NCI-H524 treated with DMSO at 0.1 percent for 48 hours (cell line): ENCODE data around the gene BHLHE23.

Experiments used
- DNase-seq: peaks from one replicate; lab custom pipeline; 2025; lab: John Stamatoyannopoulos, UW

The BHLHE23 gene

GRCh38 chr20:63025534-63026331 is 19.0 kb upstream of the BHLHE23 start:
- no peak for DNase-seq

GRCh38 chr20:63024573-63025392 is 18.0 kb upstream of the BHLHE23 start:
- no peak for DNase-seq

DNA sequence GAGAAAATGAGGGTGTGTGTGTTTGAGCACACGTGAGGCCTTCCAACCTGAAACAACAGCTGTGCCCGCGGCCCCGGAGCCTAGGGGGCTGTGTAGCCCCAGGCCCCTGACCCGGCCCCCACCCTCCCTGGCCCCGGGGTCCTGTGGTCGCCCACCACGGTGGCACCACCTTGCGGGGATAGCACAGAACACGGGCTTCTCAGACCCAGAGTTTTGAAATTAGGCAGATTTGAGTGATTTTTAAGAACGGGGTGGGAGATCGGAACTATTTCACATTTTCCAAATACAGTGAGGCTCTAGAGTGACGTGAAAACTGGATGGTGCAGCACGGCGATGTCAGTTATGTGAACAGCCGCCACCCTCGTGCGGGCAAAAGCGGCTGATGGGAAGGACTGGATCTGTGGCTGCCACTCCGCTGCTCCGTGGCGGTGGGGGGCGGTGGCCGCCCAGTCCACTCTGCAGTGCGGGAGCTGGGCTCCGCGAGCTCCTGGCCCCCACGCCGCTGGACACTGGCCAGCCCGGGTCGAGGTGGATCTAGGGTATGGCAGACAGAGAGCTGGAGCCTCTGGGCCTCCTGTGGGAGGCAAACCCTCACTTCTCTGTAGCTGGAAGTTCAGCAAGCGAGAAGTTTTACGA is 17.3 kb upstream of the BHLHE23 start:
- DNase-seq: no peak

GRCh38 chr20:63023071-63023935 is 16.5 kb upstream of the BHLHE23 start:
- no peak for DNase-seq

- no peak for DNase-seq
These were observed 15.7 kb upstream of the BHLHE23 start for GRCh38 chr20:63022501-63022900.

DNA sequence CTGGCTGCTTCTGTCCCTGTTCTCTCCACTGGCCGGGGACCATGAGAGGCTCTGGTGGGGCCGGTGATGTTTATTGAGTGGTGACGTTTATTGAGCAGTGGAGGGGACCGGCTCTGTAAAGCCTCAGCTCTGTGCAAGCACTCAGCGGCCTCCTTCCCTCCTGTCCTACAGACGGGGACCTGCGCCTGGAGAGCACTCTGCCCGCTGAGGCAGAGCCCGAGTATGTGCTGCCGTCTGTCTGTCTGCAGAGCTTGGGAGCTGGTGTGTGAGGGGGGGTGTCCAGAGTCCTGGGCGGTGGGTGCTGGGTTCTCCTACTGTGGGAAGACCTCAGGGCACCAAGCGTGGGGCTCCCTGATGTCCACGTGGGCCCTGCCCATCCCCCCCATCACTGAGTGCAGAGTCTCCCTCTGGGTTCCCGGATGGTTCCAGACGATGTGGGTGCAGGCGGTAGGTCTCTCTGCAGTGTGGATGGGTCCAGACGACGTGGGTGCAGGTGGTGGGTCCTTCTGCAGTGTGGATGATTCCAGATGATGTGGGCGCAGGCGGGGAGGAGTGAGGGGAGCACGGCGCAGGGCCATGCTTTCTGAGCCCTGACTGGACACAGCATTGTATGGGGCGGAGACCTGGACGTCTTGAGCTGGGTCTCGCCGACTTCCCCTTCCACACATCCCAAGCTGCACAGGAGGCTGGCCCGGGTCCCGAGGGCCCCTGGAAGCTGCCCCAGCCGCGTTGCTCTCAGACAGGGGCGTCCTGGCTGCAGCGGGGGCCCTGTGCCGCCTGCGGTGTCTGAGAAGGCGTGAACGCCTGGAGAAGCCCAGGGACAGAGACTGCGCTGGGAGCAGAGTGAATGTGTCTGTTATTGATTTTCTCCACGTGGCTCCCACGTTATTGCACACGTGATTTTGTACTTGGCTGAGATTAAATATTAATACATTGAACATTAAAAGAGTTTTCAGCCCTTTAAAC is 14.9 kb upstream of the BHLHE23 start:
- no peak for DNase-seq

GRCh38 chr20:63020681-63021080 is 13.9 kb upstream of the BHLHE23 start:
- no peak for DNase-seq

GRCh38 chr20:63017826-63018411 is 11.2 kb upstream of the BHLHE23 start:
- no peak for DNase-seq

- DNase-seq: no peak
These were observed 10.5 kb upstream of the BHLHE23 start for GRCh38 chr20:63017076-63017825.

DNA sequence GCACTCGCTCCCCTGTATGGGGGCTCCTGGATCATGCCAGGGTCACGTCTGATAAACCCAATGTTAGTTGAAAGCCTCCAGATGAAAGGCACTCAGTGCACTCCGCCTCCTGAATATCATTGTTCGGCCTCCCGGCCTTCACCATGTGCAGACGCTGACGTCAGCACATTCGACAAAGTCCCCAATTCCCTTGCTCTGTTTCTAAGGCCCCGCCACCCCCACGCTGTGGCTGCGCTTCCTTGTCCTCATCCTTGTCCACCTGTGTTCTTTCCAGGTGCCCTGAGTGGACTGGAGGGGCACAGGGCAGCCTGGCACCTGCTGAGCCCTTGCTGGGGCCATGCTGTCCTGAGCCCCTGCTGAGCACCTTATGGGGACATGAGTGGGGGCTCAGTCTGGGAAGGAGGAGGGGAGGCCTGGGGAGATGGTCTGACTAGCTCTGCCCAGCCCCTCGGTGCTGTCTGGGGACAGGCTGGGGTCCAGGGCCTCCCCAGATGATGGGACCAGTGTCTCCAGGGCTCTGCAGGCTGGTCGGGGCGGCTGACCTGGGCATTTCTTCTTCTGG is 9.8 kb upstream of the BHLHE23 start:
- DNase-seq: no peak

DNA sequence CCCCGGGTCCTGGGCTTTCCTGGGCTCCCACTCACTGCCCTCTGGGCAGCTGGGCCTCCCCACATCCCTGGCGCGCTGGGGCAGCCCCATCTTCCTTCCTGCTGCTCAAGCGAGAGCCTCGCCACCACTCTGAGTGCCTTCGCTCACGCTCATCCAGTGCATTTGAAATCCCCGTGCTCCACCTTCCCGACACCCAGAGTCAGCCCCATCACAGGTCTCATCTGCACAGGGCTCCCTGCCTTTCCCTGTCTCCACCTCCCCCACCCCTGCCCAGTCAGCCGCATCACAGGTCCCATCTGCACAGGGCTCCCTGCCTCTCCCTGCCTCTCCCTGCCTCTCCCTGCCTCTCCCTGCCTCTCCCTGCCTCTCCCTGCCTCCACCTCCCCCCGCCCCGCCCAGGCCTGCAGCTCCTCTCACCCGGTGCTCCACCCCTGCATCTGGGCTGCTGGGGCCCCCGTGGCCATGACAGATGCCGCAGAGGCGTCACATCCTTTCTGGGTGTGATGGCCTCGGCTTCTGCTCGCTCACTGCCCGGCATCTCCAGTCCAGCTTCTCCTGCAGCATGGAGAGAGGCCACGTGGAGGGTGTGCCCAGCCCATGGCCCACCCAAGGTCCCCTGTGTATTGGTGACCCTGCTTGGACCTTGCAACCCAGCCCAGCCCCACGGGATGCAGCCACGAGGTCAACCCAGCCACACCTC is 9.0 kb upstream of the BHLHE23 start:
- DNase-seq: no peak

DNA sequence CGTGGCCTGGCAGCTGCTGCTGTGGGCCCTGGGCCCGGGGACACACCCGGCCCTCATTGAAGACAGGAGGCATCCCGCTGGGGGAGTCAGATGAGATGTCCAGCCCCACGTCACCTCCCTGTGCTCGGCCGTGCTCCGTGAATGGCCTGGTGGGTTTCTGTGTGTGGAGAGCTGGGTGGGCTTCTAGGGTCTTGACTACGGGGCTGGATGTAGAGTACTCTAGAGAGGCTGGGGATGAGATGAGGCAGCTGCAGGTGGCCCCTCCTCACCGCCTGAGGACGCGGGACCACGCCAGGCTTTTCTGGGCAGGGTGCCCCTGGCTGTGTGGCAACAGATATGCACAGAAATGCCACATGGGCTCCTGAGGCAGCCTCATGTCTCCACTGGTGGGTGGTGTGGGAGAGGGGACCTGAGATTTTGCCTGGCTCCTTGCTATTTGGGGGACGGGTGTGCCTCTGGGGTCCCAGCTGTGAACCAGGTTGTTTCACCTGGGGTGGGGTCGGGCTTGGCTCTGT is 8.4 kb upstream of the BHLHE23 start:
- DNase-seq: no peak

- DNase-seq: peak; percentile 78
These were observed 7.9 kb upstream of the BHLHE23 start for GRCh38 chr20:63014710-63015109.

DNA sequence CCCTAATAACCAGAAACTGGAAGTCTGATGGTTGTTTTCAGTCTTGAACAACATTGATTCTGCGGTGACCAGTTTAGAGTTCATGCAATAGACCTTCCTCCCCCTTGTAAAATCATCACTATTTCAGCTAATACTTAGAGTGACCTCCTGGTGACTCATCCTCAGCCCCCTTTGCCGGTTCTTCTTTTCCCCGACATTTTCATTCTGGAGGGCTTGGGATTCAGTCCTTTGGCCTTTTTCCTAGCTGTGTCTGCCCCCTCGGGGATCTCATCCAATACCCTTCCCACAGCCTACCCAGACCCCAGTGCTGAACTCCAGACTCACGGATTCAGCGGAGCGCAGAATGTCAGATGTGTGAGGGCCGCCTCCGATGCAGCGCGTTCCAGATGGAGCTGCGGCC is 7.5 kb upstream of the BHLHE23 start:
- DNase-seq: no peak

DNA sequence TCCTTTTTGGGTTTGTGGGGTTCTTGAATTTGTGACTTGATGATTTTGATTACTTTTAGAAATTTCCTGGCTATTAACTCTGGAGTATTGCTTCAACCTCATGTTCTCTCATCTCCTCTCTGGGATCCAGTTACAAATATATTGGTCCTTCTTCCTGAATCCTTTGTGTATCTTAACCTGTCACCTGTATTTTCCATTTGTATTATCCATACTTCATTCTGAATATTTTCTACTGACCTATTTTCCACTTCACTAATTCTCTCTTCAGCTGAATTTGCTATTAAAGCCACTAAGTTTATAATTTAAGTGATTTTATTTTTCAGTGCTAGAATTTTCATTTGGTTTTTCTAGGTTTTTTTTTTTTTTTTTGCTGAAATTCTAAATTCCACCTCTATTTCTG is 6.4 kb upstream of the BHLHE23 start:
- DNase-seq: no peak

DNA sequence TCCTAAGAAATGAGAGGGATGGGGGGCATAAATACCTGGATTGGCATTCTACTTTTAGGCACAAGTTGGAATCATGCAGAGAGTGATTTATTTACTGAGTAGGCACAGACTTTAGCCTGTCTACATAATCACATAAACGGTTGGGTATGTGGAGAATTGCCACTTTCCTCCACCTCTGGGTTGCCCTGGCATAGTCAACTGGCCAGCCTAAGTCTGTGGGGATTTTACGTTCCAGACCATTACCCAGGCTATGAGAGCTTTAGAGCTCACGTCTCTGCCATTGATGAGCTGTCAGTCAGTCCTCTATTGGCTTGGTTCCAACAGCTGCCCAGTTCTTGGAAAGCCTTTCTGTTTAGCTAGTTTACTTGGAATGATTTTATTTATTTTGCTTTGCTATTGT is 5.0 kb upstream of the BHLHE23 start:
- DNase-seq: no peak

DNA sequence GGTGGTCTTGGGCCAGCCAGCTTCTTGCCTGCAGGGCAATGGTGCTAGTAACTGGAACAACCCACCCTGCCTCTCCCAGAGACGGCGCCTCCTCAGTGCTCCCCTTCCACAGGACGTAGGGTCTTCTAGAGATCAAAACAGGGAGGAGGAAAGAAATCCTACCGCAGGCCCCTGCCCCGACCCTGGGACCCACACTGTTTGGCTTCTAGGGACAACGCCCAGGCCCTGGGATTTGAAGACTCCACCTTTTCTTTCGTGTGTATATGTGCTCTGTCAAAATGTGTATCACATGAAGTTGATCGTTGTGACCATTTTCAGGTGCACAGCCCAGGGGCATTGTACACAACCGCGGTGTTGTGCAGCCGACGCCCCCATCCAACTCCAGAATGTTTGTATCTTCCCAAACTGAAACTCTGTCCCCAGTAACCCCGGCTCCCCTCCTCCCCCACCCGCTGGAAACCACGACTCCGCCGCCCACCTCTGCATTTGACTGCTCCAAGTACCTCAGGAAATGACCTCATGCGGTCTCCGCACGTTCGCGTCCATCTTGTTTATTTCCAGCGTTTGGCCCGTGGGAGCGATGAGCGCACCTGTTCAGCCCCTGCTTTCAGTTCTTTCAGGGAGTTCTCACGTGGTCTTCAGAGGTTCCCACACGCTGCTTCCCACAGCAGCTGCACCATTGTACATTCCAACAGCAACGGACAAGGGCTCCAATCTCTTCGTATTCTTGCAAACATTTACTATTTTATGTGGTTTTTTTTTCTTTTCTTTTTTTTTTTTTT is 3.4 kb upstream of the BHLHE23 start:
- DNase-seq: no peak
